Brain microvascular endothelial cell (primary cell): ENCODE measurements around the gene SELENOM.
A peak's percentile ranks its signal among the peaks of the same experiment; 100 is the strongest.
"Not testable (repeated sequence)": the region's sequence is repeated elsewhere in the genome, so short reads cannot be mapped to it uniquely, and the experiment has no call there.

ENCODE experiments used
- DNase-seq: peaks from one replicate; pipeline ENCODE4 v3.0.0-alpha.2; 2020
- H3K27ac ChIP-seq: fragments of 250-450 bp; sonication (Bioruptor Pico); 2 replicates; pipeline ENCODE4 v1.5.1; 2020; ENCODE audit warnings: mild to moderate bottlenecking, moderate library complexity
- H3K27me3 ChIP-seq: fragments of 250-450 bp; sonication (Bioruptor Pico); replicated peaks from 2 replicates; pipeline ENCODE4 v1.5.1; 2020; ENCODE audit warnings: mild to moderate bottlenecking
- H3K36me3 ChIP-seq: fragments of 250-450 bp; sonication (Bioruptor Pico); replicated peaks from 2 replicates; pipeline ENCODE4 v1.5.1; 2020; ENCODE audit warnings: mild to moderate bottlenecking
- H3K4me3 ChIP-seq: 2 replicates; pipeline ENCODE4 v1.5.1; 2011; ENCODE audit warnings: low read depth, mild to moderate bottlenecking, control low read depth, low read length, moderate library complexity
- in situ Hi-C: cut with HindIII; loops from 2 replicates; pipeline ENCODE4 v1.10.0; 2017; ENCODE audit warnings: low sequenced_read_pairs, low pct_ligation_motif_present
- TF ChIP-seq, protein P1 (sequence below): IDR thresholded peaks from 2 replicates; pipeline ENCODE4 v1.5.1; 2011; ENCODE audit warnings: low read depth, mild to moderate bottlenecking, moderate library complexity, low read length, control low read depth, inconsistent platforms; ENCODE audit errors: missing control alignments

Gene SELENOM

DNA sequence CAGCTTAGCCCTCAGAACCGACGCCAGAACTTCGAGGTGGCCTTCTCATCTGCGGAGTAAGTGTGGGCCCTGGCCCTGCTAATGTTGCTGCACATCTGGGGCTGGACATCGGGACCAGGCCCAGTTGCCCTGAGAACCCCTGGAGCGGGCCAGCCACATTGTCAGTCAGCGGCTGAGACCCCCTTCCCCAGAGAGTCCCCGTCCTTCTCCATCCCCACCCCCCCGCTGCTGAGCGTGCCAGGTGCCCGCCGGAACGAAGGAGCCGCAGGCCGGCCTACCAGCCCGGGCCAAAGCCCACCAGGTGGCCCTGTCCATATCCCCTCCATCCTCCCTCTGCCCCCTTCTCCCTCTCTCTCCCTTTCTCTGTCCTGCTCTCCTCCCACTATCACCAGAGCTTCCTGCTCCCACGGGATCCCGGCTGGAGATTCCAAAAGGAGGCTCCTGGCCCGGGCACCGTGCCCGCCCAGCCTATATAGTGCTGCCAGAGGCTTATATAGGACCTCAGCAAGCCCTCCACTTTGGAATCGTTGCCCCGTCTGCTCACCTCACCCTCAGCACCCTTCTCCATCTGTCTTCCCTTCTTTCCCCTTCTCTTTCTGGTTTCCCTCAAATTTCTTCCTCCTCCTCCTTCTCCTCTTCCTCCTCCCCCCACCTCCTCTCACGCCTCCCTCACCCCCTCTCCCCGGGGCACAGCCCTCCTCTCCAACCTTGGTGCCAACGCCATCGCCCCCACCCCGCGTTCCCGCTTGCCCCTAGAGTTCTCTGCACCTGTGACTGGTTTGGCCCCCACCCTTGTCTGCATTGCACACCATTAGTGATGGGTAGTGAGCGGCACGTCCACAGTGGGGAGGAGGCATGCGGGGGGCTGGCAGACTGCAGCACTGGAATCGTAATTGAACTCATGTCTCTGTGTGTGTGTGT lies 7.3 kb downstream of the SELENOM start:
- Histone ChIP-seq H3K36me3 (peaks cover 83% of the 10 kb centered on the region), H3K27me3 (no peaks in the 10 kb centered on the region), H3K4me3 (no peak overlapping the region), H3K27ac (no peak overlapping the region)
- DNase-seq: no peak
- TF ChIP-seq, protein P1, sequence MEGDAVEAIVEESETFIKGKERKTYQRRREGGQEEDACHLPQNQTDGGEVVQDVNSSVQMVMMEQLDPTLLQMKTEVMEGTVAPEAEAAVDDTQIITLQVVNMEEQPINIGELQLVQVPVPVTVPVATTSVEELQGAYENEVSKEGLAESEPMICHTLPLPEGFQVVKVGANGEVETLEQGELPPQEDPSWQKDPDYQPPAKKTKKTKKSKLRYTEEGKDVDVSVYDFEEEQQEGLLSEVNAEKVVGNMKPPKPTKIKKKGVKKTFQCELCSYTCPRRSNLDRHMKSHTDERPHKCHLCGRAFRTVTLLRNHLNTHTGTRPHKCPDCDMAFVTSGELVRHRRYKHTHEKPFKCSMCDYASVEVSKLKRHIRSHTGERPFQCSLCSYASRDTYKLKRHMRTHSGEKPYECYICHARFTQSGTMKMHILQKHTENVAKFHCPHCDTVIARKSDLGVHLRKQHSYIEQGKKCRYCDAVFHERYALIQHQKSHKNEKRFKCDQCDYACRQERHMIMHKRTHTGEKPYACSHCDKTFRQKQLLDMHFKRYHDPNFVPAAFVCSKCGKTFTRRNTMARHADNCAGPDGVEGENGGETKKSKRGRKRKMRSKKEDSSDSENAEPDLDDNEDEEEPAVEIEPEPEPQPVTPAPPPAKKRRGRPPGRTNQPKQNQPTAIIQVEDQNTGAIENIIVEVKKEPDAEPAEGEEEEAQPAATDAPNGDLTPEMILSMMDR: no peak
- in situ Hi-C loops: no loop called here

DNA sequence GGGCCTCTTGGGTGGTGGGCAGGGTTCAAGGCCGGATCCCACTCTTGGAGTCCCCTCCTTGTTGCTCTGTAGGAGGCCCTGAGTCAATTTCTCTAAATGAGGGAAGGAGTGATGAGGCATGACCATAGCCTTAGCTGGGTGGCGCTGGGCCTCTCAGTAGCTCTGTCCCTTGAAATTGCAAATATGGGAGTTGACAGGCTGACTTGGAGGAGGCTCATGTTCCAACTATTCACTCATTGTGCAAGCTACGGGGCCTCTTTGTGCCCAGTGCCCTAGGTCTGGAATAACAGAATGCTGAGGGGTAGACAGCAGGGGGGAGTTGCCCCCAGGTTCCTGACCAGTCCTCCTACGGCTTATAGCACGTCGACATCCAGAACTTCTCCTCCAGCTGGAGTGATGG lies 8.0 kb downstream of the SELENOM start:
- no peak overlapping the region for H3K27ac ChIP-seq
- H3K36me3 ChIP-seq: peaks cover 85% of the 10 kb centered on the region
- DNase-seq: no peak
- TF ChIP-seq, protein P1: no peak
- in situ Hi-C loops: no loop called here
- H3K27me3 ChIP-seq: no peaks in the 10 kb centered on the region
- no peak overlapping the region for H3K4me3 ChIP-seq

DNA sequence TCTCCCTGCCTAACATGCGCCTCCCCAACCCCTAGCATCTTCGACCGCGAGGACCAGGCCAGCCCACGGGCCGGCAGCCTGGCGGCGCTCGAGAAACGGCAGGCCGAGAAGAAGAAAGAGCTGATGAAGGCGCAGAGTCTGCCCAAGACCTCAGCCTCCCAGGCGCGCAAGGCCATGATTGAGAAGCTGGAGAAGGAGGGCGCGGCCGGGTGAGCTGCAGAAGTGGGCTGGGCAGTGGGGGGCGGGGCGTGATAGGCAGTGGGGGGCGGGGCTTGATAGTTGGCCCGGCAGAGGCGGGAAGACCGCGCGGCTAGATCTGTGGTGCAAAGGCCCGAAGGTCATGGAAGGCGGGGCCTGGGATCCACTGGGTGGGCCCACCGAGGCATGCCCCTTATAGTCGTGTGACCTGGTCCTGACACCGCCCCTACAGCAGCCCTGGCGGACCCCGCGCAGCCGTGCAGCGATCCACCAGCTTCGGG lies 8.7 kb downstream of the SELENOM start:
- Histone ChIP-seq H3K4me3 (no peak overlapping the region), H3K27me3 (no peaks in the 10 kb centered on the region), H3K36me3 (peaks cover 87% of the 10 kb centered on the region), H3K27ac (no peak overlapping the region)
- DNase-seq: no peak
- in situ Hi-C loops: no loop called here
- TF ChIP-seq, protein P1: peak; percentile 9

DNA sequence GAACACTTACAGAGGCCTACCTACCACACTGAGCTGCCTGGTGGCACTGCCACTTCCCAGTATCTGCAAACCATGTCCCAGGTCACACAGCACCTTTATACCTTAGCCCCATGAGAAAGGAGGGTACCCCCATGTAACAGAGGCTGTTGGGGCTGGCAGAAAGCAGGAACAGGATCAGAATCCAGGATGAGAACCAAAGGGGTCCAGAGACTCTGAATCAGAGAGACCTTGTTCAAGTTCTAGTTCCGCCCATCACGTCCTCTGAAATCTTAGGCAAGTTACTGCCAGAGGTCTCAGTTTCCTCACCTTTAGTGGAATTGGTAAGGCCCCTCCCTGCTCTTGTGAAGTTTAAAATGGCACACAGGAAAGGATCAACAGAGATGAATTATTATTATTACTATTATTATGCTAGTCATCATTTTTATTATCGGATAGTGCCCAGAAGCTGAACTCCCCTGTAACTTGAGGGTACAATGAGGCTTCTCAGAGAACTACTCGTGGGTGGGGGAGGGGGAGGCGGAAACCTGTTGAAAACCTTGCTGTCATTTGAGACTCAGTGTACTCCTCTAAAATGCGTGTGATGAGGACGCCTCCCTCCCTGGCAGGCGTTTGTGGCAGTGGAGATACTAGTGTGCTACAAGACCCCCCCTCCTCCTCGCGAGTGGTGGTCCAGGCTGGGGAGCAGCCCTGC lies 9.3 kb downstream of the SELENOM start:
- TF ChIP-seq, protein P1: no peak
- peaks cover 91% of the 10 kb centered on the region for H3K36me3 ChIP-seq
- in situ Hi-C loops: no loop called here

DNA sequence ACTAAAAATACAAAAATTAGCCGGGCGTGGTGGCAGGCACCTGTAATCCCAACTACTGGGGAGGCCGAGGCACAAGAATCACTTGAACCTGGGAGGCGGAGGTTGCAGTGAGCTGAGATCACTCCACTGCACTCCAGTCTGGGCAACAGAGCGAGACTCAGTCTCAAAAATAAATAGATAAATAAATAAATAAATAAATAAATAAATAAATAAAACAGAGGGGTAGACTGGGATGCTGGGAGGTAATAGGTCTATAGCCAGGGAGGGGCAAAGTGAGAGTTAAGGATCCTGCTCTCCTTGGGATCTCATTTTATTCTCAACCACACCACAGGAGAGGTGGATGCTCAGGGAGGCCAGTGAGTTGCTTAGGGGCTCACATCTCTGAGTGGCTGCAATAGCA lies 9.8 kb downstream of the SELENOM start:
- in situ Hi-C loops, H3K27me3 ChIP-seq, H3K4me3 ChIP-seq, H3K27ac ChIP-seq, DNase-seq: not testable (repeated sequence)
- peaks cover 92% of the 10 kb centered on the region for H3K36me3 ChIP-seq

More for the DNA sequence above, 9.3 kb downstream of the SELENOM start:
- Histone ChIP-seq H3K4me3 (no peak overlapping the region), H3K27ac (no peak overlapping the region), H3K27me3 (no peaks in the 10 kb centered on the region)
- DNase-seq: no peak

DNA sequence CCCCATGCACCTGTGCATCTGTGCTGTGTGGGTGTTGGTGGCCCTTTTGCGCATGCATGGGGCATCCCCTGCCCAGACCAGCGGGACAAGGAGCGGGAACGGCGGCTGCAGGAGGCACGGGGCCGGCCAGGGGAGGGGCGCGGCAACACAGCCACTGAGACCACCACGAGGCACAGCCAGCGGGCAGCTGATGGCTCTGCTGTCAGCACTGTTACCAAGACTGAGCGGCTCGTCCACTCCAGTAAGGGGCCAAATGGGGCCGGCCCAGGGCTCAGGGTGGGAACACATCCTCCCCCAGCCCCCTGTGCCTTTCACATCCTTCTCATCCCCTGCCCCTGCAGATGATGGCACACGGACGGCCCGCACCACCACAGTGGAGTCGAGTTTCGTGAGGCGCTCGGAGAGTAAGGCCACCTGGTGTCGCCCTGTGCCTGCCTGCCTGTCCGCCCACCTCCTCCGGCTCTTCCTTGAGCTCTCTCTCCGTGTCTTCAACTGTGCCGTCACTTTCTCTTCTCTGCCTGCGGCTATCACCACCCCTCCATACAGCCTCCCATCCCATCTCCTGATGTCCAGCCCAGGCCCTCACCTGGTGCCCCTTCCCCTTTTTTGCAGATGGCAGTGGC lies 10.6 kb downstream of the SELENOM start:
- Histone ChIP-seq H3K27me3 (no peaks in the 10 kb centered on the region), H3K4me3 (no peak overlapping the region), H3K36me3 (peaks cover 90% of the 10 kb centered on the region), H3K27ac (no peak overlapping the region)
- TF ChIP-seq, protein P1: no peak
- DNase-seq: no peak
- in situ Hi-C loops: no loop called here
